GM08714 (cell line): ENCODE results near the gene LY6G5C.

Experiments
- H3K4me3 ChIP-seq: fragments of 200-500 bp; sonication (Bioruptor generic); 2 replicates; pipeline ENCODE4 v1.5.1; 2014; ENCODE audit warnings: mild to moderate bottlenecking, low read length, inconsistent platforms
- ZNF274 ChIP-seq: IDR thresholded peaks from 2 replicates; pipeline ENCODE4 v1.6.1; 2012; ENCODE audit warnings: mild to moderate bottlenecking, low read depth, low read length

LY6G5C gene

GRCh38 chr6:31655349-31656237 is 25.3 kb downstream of the LY6G5C start, which contains the start of gene APOM:
Gene APOM, plus strand, starts transcription at chr6:31655894. Its CDS starts 73 bp downstream, at chr6:31655967.
- no peak for TF ChIP-seq ZNF274
- H3K4me3 ChIP-seq: no peak within 1 kb of the TSS

DNA sequence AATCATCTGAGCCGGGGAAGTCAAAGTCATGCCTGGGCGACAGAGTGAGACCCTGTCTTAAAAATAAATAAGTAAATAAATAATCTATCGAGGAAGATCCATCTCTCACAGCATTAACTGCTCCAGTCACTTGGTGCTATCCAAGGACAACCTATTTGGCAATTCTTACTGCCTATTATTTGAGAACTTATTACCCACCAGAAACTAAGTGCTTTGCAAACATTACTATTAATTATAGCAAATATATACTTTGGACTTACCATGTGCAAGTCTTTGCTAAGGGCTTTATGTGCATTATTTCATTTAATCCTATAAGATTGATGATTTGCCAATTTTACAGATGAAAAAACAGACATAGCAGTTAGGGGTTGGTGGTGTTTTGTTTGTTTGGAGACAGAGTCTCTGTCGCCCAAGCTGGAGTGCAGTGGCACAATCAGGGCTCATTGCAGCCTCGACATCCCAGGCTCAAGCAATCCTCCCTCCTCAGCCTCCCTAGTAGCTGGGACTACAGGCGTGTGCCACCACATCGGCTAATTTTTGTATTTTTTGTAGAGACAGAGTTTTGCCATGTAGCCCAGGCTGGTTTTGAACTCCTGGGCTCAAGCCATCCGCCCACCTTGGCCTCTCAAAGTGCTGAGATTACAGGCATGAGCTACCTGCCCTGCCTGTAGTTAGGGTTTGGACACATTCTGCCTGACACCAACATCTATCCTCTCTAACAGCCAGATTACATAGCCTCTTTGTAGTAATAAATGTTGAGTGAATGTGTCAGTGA is 26.1 kb downstream of the LY6G5C start:
- no peak for TF ChIP-seq ZNF274
- H3K4me3 ChIP-seq: no peak overlapping the region

- TF ChIP-seq ZNF274: no peak
- H3K4me3 ChIP-seq: peak overlapping the region; percentile 71
These were observed 27.7 kb downstream of the LY6G5C start for GRCh38 chr6:31652925-31653724.

DNA sequence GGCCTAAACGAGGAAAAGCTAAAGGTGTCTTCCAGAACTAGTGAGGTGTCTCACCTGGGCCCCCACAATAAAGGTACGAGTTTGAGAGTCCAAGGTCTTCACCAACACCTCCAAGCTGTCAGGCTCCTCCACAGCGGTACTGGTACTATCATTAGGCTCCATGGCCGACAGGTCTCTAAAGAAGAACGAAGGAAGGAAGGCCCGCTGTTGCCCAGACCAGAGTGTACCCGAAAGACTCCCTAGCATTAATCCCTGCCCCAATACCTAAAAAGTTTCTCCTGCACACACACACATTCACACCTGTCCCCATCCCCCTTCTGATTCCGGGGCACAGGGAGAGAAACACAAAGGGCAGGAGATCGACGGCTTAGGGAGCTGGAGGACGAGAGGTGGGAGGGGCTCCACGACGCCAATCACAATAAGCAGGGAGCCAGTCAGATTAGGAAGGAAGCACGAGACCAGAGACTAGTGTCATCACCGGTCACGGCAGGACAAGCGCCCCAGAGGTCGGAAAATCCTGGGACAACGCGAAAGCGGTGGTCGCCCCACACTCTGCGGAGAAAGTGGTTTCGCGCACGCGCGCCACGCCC is 29.2 kb downstream of the LY6G5C start:
- H3K4me3 ChIP-seq: peak overlapping the region; percentile 71
- TF ChIP-seq ZNF274: no peak

- H3K4me3 ChIP-seq: no peak overlapping the region
- TF ChIP-seq ZNF274: no peak
These were observed 35.5 kb downstream of the LY6G5C start for GRCh38 chr6:31645325-31645724.

DNA sequence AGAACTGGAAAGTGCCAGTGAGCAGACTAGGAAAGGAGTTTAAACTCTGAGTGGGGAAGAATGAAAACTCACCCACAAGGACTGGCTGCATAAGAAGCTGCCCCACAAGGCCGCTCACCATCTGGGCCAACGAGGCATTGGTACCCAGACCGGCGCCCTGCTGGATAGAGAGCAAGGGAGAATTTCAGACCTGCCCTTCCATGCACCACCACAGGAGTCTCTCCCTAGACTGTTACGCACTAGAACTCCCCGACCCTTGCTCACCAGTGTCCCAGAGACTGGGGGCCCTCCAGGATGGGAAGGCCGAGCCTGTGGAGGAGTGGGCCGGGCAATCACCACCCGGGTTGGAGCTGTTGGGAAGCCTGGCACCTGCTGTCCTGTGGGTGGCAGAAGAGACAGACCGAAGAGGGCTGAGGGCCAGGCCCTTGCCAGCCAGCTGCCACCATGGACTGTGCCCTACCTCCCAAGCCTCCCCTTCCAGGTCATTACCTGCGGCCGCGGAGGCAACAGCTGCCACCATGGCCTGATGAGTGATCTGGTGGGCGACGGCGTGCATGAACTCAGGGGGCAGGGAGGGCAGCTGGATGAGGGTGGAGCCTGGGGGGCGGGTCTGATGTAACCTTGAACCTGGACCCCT is 36.9 kb downstream of the LY6G5C start:
- TF ChIP-seq ZNF274: no peak
- no peak overlapping the region for H3K4me3 ChIP-seq

DNA sequence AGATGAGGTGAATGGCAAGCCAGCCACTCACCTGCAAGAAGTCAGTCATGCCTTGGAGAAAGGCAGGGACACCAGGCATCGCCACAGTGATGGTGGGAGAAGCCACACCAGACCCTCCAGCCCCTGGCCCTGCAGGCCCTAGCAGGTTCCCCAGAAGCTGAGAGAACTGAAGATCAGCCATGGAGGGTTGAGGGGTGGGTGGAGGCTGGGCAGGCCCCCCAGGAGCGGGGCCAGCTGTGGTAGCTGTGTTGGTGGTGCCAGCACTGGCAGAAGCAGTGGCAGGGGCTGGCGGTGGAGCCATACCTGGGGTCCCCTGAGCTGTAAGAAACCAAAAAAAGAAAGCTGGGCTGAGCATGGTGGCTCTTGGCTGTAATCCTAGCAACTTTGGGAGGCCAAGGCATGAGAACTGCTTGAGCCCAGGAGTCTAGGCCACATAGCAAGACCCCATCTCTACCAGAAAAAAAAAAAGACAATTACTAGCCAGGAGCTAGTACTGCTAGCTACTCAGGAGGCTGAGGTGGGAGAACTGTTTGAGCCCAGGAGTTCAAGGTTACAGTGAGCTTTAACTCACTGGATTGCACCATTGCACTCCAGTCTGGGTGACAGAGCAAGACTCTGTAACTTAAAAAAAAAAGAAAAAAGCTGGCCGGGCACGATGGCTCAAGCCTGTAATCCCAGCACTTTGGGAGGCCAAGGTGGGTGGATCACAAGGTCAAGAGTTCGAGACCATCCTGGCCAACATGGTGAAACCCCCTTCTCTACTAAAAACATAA is 37.9 kb downstream of the LY6G5C start:
- H3K4me3 ChIP-seq: no peak overlapping the region
- TF ChIP-seq ZNF274: no peak

DNA sequence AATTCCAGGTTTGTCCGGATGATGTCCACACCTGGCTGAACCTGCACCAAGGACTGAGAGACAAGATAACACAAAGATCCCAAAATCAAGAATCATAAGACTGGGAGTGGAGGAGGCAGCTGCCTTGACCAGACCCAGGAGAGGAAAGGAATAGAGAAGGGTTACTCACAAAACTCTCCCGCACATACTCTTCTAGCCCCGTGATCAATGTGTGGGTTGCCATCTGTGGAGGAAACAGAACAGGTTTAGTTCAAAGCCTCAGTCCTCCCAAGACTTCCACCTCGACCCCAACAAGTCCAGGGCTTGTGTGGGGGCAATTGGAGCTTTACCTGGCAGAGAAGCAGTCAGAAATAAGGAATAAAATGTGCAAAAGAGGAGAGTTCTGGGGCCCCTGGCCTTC is 39.5 kb downstream of the LY6G5C start:
- H3K4me3 ChIP-seq: no peak overlapping the region
- TF ChIP-seq ZNF274: no peak

GRCh38 chr6:31640612-31641011 is 40.3 kb downstream of the LY6G5C start:
- no peak overlapping the region for H3K4me3 ChIP-seq
- no peak for TF ChIP-seq ZNF274

GRCh38 chr6:31639449-31639861 is 41.4 kb downstream of the LY6G5C start:
- TF ChIP-seq ZNF274: no peak
- no peak overlapping the region for H3K4me3 ChIP-seq

DNA sequence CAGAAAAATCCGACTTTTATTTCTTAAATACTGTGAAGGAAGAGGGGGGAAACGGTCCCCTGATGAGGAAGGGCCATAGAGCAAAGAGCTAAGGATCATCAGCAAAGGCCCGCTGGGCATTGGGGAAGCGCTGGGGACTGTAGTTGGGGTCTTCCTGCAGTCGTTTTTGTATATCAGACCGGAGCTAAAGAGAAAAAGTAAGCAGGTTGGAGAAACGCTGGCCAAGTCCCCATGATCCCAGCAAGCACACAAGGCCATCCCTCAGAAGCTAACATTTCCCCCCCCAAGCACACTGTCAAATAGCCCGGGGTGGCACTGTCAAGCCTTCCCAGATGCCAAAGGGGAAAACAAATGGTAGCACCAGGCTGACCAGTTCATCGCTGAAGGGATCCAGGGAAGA is 41.8 kb downstream of the LY6G5C start:
- TF ChIP-seq ZNF274: no peak
- H3K4me3 ChIP-seq: no peak overlapping the region

DNA sequence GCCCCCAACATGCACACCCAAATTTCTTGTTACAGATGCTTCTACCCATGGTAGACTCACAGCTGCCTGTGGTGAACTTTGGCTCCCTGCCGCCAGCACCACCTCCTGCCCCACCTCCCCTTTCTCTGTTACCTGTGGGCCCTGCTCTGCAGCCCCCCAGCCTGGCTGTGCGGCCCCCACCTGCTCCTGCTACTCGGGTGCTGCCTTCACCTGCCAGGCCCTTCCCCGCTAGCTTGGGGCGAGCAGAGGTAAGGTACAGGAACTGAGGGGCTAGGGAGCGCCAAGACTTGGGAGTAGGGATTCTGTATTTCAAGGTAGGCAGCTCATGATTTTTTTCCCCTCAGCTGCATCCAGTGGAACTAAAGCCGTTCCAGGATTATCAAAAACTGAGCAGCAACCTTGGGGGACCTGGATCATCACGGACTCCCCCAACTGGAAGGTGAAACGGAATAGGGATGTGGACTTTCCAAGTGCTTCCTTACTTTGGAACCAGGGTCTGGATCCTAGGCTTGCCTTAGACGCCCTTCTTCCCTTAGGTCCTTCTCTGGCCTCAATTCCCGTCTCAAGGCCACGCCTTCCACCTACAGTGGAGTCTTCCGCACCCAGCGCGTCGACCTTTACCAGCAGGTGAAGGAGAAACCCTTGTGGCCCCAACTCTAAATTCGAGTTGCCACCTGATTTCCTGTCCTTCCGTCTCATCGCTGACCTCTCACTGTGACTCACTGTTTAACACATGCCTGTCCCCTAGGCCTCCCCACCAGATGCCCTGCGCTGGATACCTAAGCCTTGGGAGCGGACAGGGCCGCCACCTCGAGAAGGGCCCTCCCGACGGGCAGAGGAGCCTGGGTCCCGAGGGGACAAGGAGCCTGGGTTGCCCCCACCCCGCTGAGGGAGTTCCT is 43.9 kb downstream of the LY6G5C start:
- H3K4me3 ChIP-seq: no peak overlapping the region
- TF ChIP-seq ZNF274: no peak
